HEK293 (cell line): ENCODE measurements around the gene ASB6.
A peak's percentile ranks its signal among the peaks of the same experiment; 100 is the strongest.

ENCODE experiments used
- BCL11B ChIP-seq: fragments of 450-650 bp; formaldehyde crosslinking; IDR thresholded peaks from 2 replicates; pipeline ENCODE4 v1.5.1; 2016; ENCODE audit warnings: low read depth, missing biosample characterization, missing genetic modification characterization
- FEZF1 ChIP-seq: fragments of 450-650 bp; formaldehyde crosslinking; IDR thresholded peaks from 2 replicates; pipeline ENCODE4 v1.5.1; 2016; ENCODE audit warnings: missing biosample characterization, missing genetic modification characterization
- GFI1B ChIP-seq: fragments of 450-650 bp; formaldehyde crosslinking; IDR thresholded peaks from 2 replicates; pipeline ENCODE4 v1.5.1; 2016; ENCODE audit warnings: missing biosample characterization, missing genetic modification characterization
- HOXA7 ChIP-seq: sonication (generic); formaldehyde crosslinking; IDR thresholded peaks from 2 replicates; pipeline ENCODE4 v1.8.1; 2022; ENCODE audit warnings: missing genetic modification reagents, borderline replicate concordance
- IKZF3 ChIP-seq: fragments of 450-650 bp; IDR thresholded peaks from 2 replicates; pipeline ENCODE4 v1.5.0; 2018; ENCODE audit warnings: missing biosample characterization, mild to moderate bottlenecking, missing genetic modification characterization, moderate library complexity
- PRDM4 ChIP-seq: fragments of 450-650 bp; formaldehyde crosslinking; IDR thresholded peaks from 2 replicates; pipeline ENCODE4 v1.5.1; 2017; ENCODE audit warnings: missing biosample characterization, missing genetic modification characterization
- RBAK ChIP-seq: fragments of 450-650 bp; formaldehyde crosslinking; IDR thresholded peaks from 2 replicates; pipeline ENCODE4 v1.5.1; 2016; ENCODE audit warnings: missing biosample characterization, missing genetic modification characterization
- SETDB1 ChIP-seq: IDR thresholded peaks from one replicate; pipeline ENCODE4 v1.6.1; 2017; ENCODE audit warnings: mild to moderate bottlenecking, low read length, moderate library complexity, mixed read lengths; ENCODE audit not compliant: insufficient read length
- ZBTB20 ChIP-seq: fragments of 450-650 bp; formaldehyde crosslinking; IDR thresholded peaks from 2 replicates; pipeline ENCODE4 v1.5.1; 2016; ENCODE audit warnings: missing biosample characterization, missing genetic modification characterization
- ZBTB44 ChIP-seq: fragments of 450-650 bp; IDR thresholded peaks from 2 replicates; pipeline ENCODE4 v1.5.1; 2018; ENCODE audit warnings: missing biosample characterization, mild to moderate bottlenecking, missing genetic modification characterization
- ZBTB8A ChIP-seq: fragments of 450-650 bp; formaldehyde crosslinking; IDR thresholded peaks from 2 replicates; pipeline ENCODE4 v1.5.1; 2016; ENCODE audit warnings: missing biosample characterization, missing genetic modification characterization
- ZFP3 ChIP-seq: fragments of 450-650 bp; formaldehyde crosslinking; IDR thresholded peaks from 2 replicates; pipeline ENCODE4 v1.5.1; 2016; ENCODE audit warnings: low read depth, missing biosample characterization, missing genetic modification characterization
- ZNF10 ChIP-seq: fragments of 450-650 bp; formaldehyde crosslinking; IDR thresholded peaks from 2 replicates; pipeline ENCODE4 v1.5.1; 2017; ENCODE audit warnings: missing biosample characterization, missing genetic modification characterization
- ZNF184 ChIP-seq: fragments of 450-650 bp; IDR thresholded peaks from 2 replicates; pipeline ENCODE4 v1.5.1; 2018; ENCODE audit warnings: missing biosample characterization, mild to moderate bottlenecking, missing genetic modification characterization
- ZNF221 ChIP-seq: fragments of 450-650 bp; formaldehyde crosslinking; IDR thresholded peaks from 2 replicates; pipeline ENCODE4 v1.5.1; 2017; ENCODE audit warnings: missing biosample characterization, missing genetic modification characterization, borderline replicate concordance
- ZNF23 ChIP-seq: fragments of 450-650 bp; formaldehyde crosslinking; IDR thresholded peaks from 2 replicates; pipeline ENCODE4 v1.5.1; 2016; ENCODE audit warnings: missing biosample characterization, missing genetic modification characterization, borderline replicate concordance
- ZNF24 ChIP-seq: fragments of 450-650 bp; formaldehyde crosslinking; IDR thresholded peaks from 2 replicates; pipeline ENCODE4 v1.5.1; 2016; ENCODE audit warnings: missing biosample characterization, missing genetic modification characterization
- ZNF302 ChIP-seq: fragments of 450-650 bp; formaldehyde crosslinking; IDR thresholded peaks from 2 replicates; pipeline ENCODE4 v1.5.1; 2016; ENCODE audit warnings: missing biosample characterization, missing genetic modification characterization, low read depth
- ZNF335 ChIP-seq: fragments of 450-650 bp; formaldehyde crosslinking; conservative IDR thresholded peaks from 2 replicates; pipeline ENCODE4 v1.5.1; 2016; ENCODE audit warnings: missing biosample characterization, missing genetic modification characterization
- ZNF37A ChIP-seq: fragments of 450-650 bp; IDR thresholded peaks from 2 replicates; pipeline ENCODE4 v1.5.1; 2018; ENCODE audit warnings: missing biosample characterization, missing genetic modification characterization
- ZNF404 ChIP-seq: fragments of 450-650 bp; formaldehyde crosslinking; IDR thresholded peaks from 2 replicates; pipeline ENCODE4 v1.5.1; 2017; ENCODE audit warnings: missing biosample characterization, missing genetic modification characterization
- ZNF423 ChIP-seq: fragments of 450-650 bp; formaldehyde crosslinking; IDR thresholded peaks from 2 replicates; pipeline ENCODE4 v1.5.1; 2016; ENCODE audit warnings: missing biosample characterization, missing genetic modification characterization
- ZNF48 ChIP-seq: fragments of 450-650 bp; formaldehyde crosslinking; IDR thresholded peaks from 2 replicates; pipeline ENCODE4 v1.5.1; 2016; ENCODE audit warnings: missing biosample characterization, missing genetic modification characterization
- ZNF555 ChIP-seq: fragments of 450-650 bp; formaldehyde crosslinking; conservative IDR thresholded peaks from 2 replicates; pipeline ENCODE4 v1.5.1; 2017; ENCODE audit warnings: missing biosample characterization, mild to moderate bottlenecking, missing genetic modification characterization, inconsistent platforms
- ZNF585B ChIP-seq: fragments of 450-650 bp; formaldehyde crosslinking; IDR thresholded peaks from 2 replicates; pipeline ENCODE4 v1.5.1; 2016; ENCODE audit warnings: missing biosample characterization, missing genetic modification characterization
- ZNF596 ChIP-seq: fragments of 450-650 bp; IDR thresholded peaks from 2 replicates; pipeline ENCODE4 v1.5.0; 2018; ENCODE audit warnings: missing biosample characterization, mild to moderate bottlenecking, missing genetic modification characterization, moderate library complexity
- ZNF600 ChIP-seq: fragments of 450-650 bp; formaldehyde crosslinking; IDR thresholded peaks from 2 replicates; pipeline ENCODE4 v1.5.1; 2016; ENCODE audit warnings: missing biosample characterization, missing genetic modification characterization
- ZNF629 ChIP-seq: fragments of 450-650 bp; formaldehyde crosslinking; IDR thresholded peaks from 2 replicates; pipeline ENCODE4 v1.5.1; 2017; ENCODE audit warnings: missing biosample characterization, missing genetic modification characterization
- ZNF645 ChIP-seq: fragments of 450-650 bp; formaldehyde crosslinking; IDR thresholded peaks from 2 replicates; pipeline ENCODE4; 2016; ENCODE audit warnings: missing biosample characterization, missing genetic modification characterization
- ZNF692 ChIP-seq: fragments of 450-650 bp; formaldehyde crosslinking; IDR thresholded peaks from 2 replicates; pipeline ENCODE4 v1.5.1; 2016; ENCODE audit warnings: missing biosample characterization, missing genetic modification characterization
- ZSCAN5A ChIP-seq: fragments of 450-650 bp; formaldehyde crosslinking; IDR thresholded peaks from 2 replicates; pipeline ENCODE4 v1.5.1; 2016; ENCODE audit warnings: missing biosample characterization, missing genetic modification characterization
- ZXDB ChIP-seq: fragments of 450-650 bp; formaldehyde crosslinking; IDR thresholded peaks from 2 replicates; pipeline ENCODE4 v1.5.1; 2016; ENCODE audit warnings: missing biosample characterization, missing genetic modification characterization

The ASB6 gene

GRCh38 chr9:129641750-129642585, at the start of gene ASB6 (continued):
- peak; percentile 95 for TF ChIP-seq ZNF692 (tag by site-specific recombination)
- TF ChIP-seq ZNF629 (tag by site-specific recombination), result peak; percentile 91
- peak; percentile 65 for TF ChIP-seq IKZF3 (tag by site-specific recombination)
- TF ChIP-seq ZBTB8A (tag by site-specific recombination), result peak; percentile 86
- TF ChIP-seq GFI1B (tag by site-specific recombination), result no peak
- no peak for TF ChIP-seq ZNF23 (tag by site-specific recombination)
- no peak for TF ChIP-seq ZNF37A (tag by site-specific recombination)
- TF ChIP-seq ZNF221 (tag by site-specific recombination), result no peak
- no peak for TF ChIP-seq ZNF596 (tag by site-specific recombination)
- TF ChIP-seq ZBTB20 (tag by site-specific recombination), result peak; percentile 39; the same call in 1 of the 2 replicates
- TF ChIP-seq PRDM4, result no peak
- TF ChIP-seq ZNF600 (tag by site-specific recombination), result peak; percentile 90
- no peak for TF ChIP-seq ZNF585B (tag by site-specific recombination)
- no peak for TF ChIP-seq FEZF1
- TF ChIP-seq ZNF423 (tag by site-specific recombination), result no peak
- peak; percentile 96 for TF ChIP-seq ZNF10 (tag by site-specific recombination)
- no peak for TF ChIP-seq HOXA7
- TF ChIP-seq ZNF555 (tag by site-specific recombination), result no peak
- no peak for TF ChIP-seq RBAK
- peak; percentile 63; the same call in 1 of the 2 replicates for TF ChIP-seq ZBTB44 (tag by site-specific recombination)
- no peak for TF ChIP-seq ZFP3
- peak; percentile 92; the same call in 1 of the 2 replicates for TF ChIP-seq BCL11B (tag by site-specific recombination)
- TF ChIP-seq ZNF404 (tag by site-specific recombination), result no peak
- no peak for TF ChIP-seq ZNF184 (tag by site-specific recombination)
- peak; percentile 94 for TF ChIP-seq ZSCAN5A
- peak; percentile 51; the same call in 1 of the 2 replicates for TF ChIP-seq ZNF24 (tag by site-specific recombination)
- no peak for TF ChIP-seq ZNF645 (tag by site-specific recombination)
- no peak for TF ChIP-seq SETDB1
- TF ChIP-seq ZNF335 (tag by site-specific recombination), result no peak; the same call in 1 of the 2 replicates
- TF ChIP-seq ZNF48 (tag by site-specific recombination), result no peak
- TF ChIP-seq ZXDB (tag by site-specific recombination), result peak; percentile 97
- no peak for TF ChIP-seq ZNF302
